ENCODE measurements around the gene PARD3B.

Gene PARD3B

DNA sequence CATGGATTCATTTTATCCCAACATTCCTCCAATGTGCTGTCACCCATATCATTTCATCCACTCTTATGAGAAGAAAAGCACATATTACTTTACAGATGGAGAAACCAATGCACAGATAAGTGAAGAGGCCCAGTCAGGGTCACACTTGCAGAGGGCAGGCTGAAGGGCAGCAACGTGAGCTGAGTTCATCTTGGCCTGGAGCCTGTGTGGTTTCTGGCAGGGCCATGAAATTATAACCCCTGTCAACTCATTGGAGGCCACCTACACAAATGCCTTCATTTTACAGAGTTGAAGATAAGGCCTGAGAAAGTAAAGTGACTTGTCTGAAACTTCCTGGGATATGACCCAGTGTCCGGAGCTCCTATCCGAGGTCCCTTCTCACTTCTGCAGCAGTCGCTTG is 1048.6 kb downstream of the PARD3B start:
- no peak for DNase-seq
- intact Hi-C loops (cut with DNase I): no loop called here

DNA sequence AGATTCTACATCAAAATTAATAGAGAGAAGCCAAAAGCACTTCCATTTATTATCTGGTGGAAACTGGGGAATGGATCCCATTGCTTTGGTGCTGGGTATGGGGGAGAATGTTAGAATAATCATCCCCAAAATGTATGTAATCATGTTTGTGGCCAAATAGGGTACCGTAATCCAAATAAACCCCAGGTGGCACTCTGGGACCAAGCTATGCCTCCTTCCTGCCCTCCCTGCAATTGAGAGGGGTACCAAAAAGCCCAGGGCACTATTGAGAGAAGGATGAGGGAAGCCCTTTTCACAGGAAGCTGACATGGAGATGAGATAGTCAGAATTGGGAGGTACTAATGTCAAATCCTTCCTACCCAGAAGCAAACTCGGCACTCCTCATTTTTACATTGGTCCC is 1051.3 kb downstream of the PARD3B start:
- DNase-seq: no peak
- intact Hi-C loops (cut with DNase I): no loop called here

- no peak for DNase-seq
- intact Hi-C loops (cut with DNase I): no loop called here
Observed at GRCh38 chr2:205605638-205606304, 1060.5 kb downstream of the PARD3B start.

DNA sequence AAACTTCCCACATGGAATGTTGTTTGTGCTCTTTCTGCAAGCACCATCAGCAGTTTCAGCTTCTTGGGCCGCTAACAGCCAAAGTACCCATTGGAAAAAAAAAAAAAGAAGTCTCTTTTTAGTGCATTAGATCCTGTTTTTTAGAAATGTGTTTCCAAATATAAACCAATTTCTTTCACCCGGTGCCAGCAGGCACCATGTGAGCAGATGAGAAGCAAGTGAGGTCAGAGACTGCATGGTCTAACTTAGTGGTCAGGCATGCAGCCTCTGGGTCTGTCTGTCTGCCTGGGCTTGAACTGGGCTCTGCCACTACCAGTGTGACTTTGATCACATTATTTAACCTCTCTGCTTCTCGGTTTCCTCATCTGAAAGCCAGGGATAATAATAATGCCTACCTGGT is 1061.9 kb downstream of the PARD3B start:
- intact Hi-C loops (cut with DNase I): no loop called here
- DNase-seq: no peak

DNA sequence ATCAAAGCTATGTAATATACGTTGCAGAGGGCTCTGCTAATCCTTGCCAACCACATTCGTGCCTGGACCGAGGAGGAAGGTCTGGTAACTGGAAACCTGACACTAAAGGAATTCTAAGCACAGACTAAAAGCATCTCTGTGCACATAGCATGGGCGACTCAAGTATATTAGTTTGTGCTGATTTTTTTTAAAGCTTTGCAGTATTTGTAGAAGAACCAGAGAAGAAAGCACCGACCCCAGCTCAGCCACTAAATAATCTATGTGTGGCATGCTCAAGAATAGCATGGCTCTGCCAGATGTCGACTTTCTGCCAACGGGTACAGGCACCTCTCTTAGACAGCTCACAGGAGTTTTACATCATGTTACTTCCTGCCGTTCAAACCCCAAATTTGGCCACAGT is 1063.8 kb downstream of the PARD3B start:
- intact Hi-C loops (cut with DNase I): no loop called here
- DNase-seq: no peak

DNA sequence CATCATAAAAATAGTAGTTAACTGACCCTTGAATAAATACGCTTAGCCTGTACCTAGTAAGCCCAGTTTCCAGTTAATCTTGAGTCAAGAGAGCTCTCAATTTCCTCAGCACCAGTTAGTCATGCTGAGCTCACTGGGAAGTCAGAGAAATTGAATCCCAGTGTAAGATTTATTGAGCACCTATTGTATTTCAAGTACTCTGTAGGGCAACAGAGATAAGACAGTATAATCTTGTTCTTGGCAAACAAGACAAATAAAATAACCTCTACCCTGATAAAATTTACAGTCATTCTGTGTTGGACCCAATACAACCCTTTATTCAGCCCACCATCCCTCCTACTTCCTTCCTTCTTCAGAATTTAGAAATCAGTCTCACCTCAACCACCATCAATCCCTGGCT is 1065.2 kb downstream of the PARD3B start:
- DNase-seq: no peak
- intact Hi-C loops (cut with DNase I): no loop called here

DNA sequence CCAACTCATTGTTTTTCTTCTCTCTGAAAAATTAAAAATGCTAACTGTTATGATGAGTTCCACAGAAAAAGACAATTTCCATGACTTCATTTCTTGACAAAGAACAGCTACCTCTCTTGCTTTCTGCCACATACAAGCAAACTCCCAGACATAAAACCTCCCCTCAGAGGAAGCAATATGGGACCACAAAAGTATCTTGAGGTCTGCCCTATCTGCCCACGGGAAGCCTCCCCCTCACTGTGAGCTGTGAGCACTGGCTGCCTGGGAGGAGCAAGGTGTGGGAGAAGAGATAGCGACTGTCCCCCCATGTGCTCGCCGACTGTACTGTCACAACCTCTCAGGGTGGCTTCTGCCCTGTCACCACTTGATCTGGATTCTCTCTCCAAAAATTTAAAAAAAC is 1067.4 kb downstream of the PARD3B start:
- intact Hi-C loops (cut with DNase I): no loop called here
- DNase-seq: no peak

- intact Hi-C loops (cut with DNase I): no loop called here
- DNase-seq: no peak
Observed at GRCh38 chr2:205613970-205614559, 1068.8 kb downstream of the PARD3B start.

DNA sequence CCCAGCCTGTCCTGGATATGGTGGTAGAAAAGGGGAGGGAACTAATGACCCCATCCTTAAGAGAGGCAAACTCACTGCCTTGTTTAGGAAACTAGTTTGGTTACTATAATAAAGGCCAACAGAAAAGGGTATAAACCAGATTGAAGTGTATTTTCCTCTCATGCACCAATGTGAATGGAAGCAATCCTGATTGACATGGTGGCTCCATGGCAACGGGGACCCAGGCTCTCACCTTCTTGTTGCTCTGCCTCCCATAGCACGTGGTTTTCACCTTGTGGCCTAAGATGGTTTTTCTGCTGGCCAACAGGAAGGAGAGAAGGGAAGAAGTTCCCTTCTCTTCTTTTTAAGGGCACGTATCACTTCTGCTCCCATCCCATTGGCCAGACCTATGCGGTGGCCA is 1069.7 kb downstream of the PARD3B start:
- intact Hi-C loops (cut with DNase I): no loop called here
- DNase-seq: no peak

DNA sequence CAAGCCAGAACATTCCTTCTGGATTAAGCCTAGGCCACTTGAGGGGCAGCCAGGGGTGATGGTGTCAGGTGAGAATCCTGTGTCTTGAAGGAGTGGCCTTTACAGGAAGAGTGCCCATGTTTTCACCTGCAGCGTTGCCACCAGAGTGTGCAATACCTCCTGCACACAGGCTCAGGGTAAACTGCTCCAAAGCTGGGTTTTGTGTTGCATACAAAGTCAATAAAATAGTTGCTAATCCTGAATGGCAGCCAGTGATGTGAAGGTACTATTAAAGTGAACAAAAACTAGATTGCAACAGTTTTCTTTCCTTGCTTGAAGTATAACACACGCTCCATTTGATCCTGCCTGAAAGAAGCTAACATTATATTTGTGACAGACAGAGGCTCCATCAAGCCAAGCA is 1072.6 kb downstream of the PARD3B start:
- DNase-seq: no peak
- intact Hi-C loops (cut with DNase I): no loop called here

DNA sequence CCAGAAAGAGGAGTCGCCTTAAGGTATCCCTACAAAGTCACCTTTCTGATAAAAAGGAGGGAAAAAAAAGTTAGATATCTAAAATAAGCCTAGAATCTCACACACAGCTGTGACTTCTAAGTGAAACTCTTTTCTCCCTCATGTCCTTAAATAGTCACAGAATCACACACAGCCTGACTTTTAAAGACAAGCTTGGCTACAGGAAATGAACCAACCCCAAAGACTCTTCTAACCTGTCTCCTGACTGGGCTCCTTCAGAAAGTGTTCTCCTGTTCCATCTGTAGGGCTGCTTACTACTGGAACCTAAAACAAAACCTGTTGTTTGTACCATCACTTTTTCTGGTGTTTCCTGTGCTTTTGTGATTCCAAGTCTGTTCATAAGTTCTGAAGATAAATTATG is 1074.3 kb downstream of the PARD3B start:
- no peak for DNase-seq
- intact Hi-C loops (cut with DNase I): no loop called here

DNA sequence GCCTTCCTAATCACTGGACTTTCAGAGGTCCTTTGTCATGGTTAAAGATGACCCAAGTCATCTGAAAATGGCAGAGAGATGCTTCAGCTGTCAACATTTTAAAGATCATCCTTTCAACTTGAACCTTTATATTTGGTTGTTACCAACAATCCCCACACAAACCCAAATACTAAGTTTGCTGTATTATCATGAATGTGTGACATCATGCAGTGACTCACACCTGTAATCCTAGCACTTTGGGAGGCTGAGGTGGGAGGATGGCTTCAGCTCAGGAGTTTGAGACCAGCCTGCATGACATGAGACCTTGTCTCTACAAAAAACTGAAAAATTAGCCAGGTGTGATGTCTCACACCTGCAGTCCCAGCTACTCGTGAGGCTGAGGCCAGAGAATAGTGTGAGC is 1081.8 kb downstream of the PARD3B start:
- intact Hi-C loops (cut with DNase I): no loop called here
- no peak for DNase-seq

DNA sequence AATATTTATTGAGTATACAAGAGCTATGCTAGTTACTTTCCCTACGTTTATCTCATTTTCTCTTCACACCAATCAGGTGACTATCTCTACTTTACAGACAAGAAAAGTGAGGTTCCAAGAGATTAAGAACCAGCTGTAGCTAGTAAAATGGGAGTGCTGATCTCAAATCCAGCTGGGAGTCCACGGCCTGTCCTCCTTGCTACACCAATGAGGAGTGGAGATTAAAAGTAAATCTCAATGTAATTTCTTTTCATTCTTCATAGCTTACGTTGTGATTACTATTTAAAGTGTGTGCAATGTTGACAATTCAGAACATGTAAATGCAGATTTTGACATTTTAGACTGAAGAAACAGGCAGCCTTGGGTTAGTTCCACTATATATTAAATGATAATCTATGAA is 1083.1 kb downstream of the PARD3B start:
- intact Hi-C loops (cut with DNase I): no loop called here
- DNase-seq: no peak

DNA sequence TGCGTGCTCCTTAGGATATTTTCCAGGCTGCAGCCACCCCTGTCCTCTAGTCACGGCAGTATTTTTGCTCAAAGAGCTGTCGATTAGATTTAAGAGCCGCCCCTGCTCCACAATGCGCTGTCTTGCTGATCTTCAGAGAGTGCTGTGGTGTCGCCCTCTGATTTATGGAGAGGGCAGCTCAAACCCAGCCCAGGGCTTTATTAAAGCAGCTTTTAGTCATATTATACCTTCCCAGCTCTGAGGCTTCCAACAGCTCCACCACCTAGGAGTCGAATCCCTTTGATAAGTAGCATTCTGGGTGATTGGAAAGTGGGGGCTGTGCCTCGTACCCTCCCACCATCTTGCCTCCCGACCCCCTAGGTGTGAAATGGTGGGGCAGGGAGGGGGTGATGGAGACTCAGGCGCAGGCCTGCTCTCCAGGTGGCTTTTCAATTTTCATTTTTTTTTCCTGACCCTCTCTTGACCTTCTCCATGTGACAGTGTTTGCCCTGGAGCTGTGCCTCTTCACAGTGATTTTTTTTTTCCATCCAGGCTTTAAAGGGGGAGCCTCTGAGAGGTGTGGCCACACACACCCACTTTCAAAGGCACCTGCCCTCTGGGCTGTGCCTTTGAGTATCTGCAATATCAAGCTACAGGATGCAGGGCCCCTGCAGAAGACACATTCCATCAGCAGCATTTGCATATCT is 1084.0 kb downstream of the PARD3B start:
- intact Hi-C loops (cut with DNase I): no loop called here

DNA sequence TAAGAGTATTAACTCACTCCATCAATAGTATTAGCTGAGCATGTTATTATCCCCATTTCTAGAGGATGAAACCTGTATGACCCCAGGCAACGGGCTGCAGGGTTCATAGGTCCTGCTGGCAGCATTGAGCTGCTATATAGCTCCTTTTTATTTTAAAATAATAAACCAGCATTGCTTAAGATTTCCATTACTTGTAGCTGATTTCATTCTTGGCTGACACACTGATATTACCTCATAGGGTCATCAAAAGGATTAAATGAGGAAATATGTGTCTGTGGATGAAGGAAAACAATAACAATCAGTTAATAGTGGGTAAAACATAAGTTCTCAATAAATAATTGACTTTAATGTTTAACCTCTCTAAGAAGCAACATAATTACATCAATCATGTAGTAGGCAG is 1088.7 kb downstream of the PARD3B start:
- DNase-seq: no peak
- intact Hi-C loops (cut with DNase I): no loop called here

More for the DNA sequence above, 1084.0 kb downstream of the PARD3B start:
- no peak for DNase-seq

- intact Hi-C loops (cut with DNase I): no loop called here
Observed at GRCh38 chr2:205636549-205637319, 1091.5 kb downstream of the PARD3B start.

DNA sequence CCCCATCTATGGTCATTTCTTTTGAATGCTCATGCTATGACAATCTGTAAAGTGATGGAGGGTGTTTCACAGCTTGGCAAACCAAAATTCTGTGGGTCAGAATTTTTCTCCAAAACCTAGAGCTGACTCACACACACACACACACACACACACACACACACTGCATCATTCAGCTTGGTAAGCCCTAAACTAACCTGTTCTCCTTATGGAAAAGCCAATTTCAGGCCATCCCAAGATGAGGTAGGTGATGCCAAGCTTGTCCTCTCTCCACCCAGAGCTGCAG is 1092.0 kb downstream of the PARD3B start:
- DNase-seq: no peak
- intact Hi-C loops (cut with DNase I): no loop called here

More at GRCh38 chr2:205636549-205637319, 1091.5 kb downstream of the PARD3B start:
- DNase-seq: no peak

DNA sequence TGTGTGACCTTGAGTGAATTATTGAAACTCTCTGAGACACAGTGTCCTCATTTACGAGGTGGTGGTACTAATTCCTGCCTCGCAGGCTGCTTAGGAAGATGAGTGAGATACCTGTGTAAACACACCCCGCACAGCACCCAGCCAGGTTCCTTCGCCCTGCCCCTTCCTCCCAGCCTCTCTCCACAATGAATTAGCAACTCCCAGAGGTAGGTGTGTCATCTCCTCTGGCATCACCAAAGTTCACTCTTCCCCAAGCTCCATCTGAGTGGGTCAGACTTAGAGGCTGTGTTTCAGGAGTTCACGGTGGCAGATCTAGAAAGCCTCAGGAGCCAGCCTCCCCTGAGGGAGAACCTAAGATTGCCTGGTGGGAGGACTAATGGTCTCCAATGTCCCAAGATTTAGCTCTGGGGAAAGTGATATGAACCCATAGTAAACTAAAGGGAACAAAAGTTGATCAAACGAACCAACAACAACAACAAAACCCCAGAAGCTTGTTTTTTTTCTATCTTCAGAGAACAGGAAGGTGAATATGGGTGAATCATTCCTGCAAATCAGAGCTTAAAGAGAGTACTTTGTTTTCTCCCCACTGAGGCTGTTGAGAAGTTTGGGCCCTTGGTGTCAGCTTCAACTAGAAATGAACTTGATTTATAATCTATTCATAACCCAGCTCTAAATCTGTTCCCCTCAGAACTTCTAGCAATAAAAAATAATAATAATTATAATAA is 1092.7 kb downstream of the PARD3B start:
- intact Hi-C loops (cut with DNase I): no loop called here
- DNase-seq: no peak

- DNase-seq: no peak
- intact Hi-C loops (cut with DNase I): no loop called here
Observed at GRCh38 chr2:205640716-205641115, 1095.4 kb downstream of the PARD3B start.

Measured in head of caudate nucleus (tissue), 42 donors.